Mucosa of stomach (tissue), 1 donor: ENCODE results near the gene TUBB2A.
"Not testable (repeated sequence)": the region's sequence is repeated elsewhere in the genome, so short reads cannot be mapped to it uniquely, and the experiment has no call there.

Experiments
- H3K27me3 ChIP-seq: one replicate; pipeline ENCODE4 v1.7.0; 2013; ENCODE audit warnings: mild to moderate bottlenecking, low read length; ENCODE audit not compliant: control insufficient read depth, insufficient read depth
- H3K36me3 ChIP-seq: one replicate; pipeline ENCODE4 v1.7.0; 2013; ENCODE audit warnings: low read length; ENCODE audit not compliant: control insufficient read depth, insufficient read depth
- H3K4me1 ChIP-seq: one replicate; pipeline ENCODE4 v1.7.0; 2013; ENCODE audit warnings: mild to moderate bottlenecking, low read length; ENCODE audit not compliant: control insufficient read depth, insufficient read depth
- H3K4me3 ChIP-seq: one replicate; pipeline ENCODE4 v1.7.0; 2013; ENCODE audit warnings: low read length
- H3K9ac ChIP-seq: one replicate; pipeline ENCODE4 v1.7.0; 2013; ENCODE audit warnings: mild to moderate bottlenecking, low read length, moderate library complexity
- H3K9me3 ChIP-seq: one replicate; pipeline ENCODE4 v1.7.0; 2013; ENCODE audit warnings: mild to moderate bottlenecking, low read length, moderate library complexity; ENCODE audit not compliant: control insufficient read depth
- donor health status: Pancreatic carcinoma.

The TUBB2A gene

GRCh38 chr6:3194535-3195419 is 37.4 kb upstream of the TUBB2A start:
- H3K4me3 ChIP-seq = no peak overlapping the region
- H3K36me3 ChIP-seq = no peaks in the 10 kb centered on the region
- H3K4me1 ChIP-seq = no peaks in the 10 kb centered on the region
- H3K9me3 ChIP-seq = no peaks in the 10 kb centered on the region
- H3K27me3 ChIP-seq = no peaks in the 10 kb centered on the region
- H3K9ac ChIP-seq = no peak overlapping the region

- no peak overlapping the region for H3K4me3 ChIP-seq
- no peaks in the 10 kb centered on the region for H3K36me3 ChIP-seq
- no peaks in the 10 kb centered on the region for H3K9me3 ChIP-seq
- no peak overlapping the region for H3K9ac ChIP-seq
- no peaks in the 10 kb centered on the region for H3K4me1 ChIP-seq
- peaks cover 3% of the 10 kb centered on the region for H3K27me3 ChIP-seq
These were observed 35.9 kb upstream of the TUBB2A start for GRCh38 chr6:3193102-3193849.

GRCh38 chr6:3190779-3191178 is 33.4 kb upstream of the TUBB2A start:
- Histone ChIP-seq H3K27me3 (peaks cover 9% of the 10 kb centered on the region), H3K36me3 (no peaks in the 10 kb centered on the region), H3K4me3 (no peak overlapping the region), H3K9ac (no peak overlapping the region), H3K4me1 (no peaks in the 10 kb centered on the region), H3K9me3 (no peaks in the 10 kb centered on the region)

GRCh38 chr6:3190056-3190455 is 32.7 kb upstream of the TUBB2A start:
- H3K36me3 ChIP-seq = no peaks in the 10 kb centered on the region
- H3K9me3 ChIP-seq = no peaks in the 10 kb centered on the region
- H3K27me3 ChIP-seq = peaks cover 9% of the 10 kb centered on the region
- H3K4me1 ChIP-seq = no peaks in the 10 kb centered on the region
- H3K4me3 ChIP-seq = no peak overlapping the region
- H3K9ac ChIP-seq = no peak overlapping the region

- not testable (repeated sequence) for H3K4me3 ChIP-seq, H3K36me3 ChIP-seq, H3K9ac ChIP-seq
These were observed 31.8 kb upstream of the TUBB2A start for GRCh38 chr6:3189192-3189591.

GRCh38 chr6:3188262-3188661 is 30.9 kb upstream of the TUBB2A start:
- no peak overlapping the region for H3K9ac ChIP-seq
- H3K4me1 ChIP-seq = no peaks in the 10 kb centered on the region
- no peak overlapping the region for H3K4me3 ChIP-seq
- no peaks in the 10 kb centered on the region for H3K36me3 ChIP-seq
- no peaks in the 10 kb centered on the region for H3K9me3 ChIP-seq
- H3K27me3 ChIP-seq = peaks cover 9% of the 10 kb centered on the region

More at GRCh38 chr6:3189192-3189591, 31.8 kb upstream of the TUBB2A start:
- not testable (repeated sequence) for H3K4me1 ChIP-seq, H3K27me3 ChIP-seq, H3K9me3 ChIP-seq

- Histone ChIP-seq H3K4me3 (no peak overlapping the region), H3K4me1 (no peaks in the 10 kb centered on the region), H3K27me3 (peaks cover 9% of the 10 kb centered on the region), H3K36me3 (no peaks in the 10 kb centered on the region), H3K9me3 (no peaks in the 10 kb centered on the region), H3K9ac (no peak overlapping the region)
These were observed 29.6 kb upstream of the TUBB2A start for GRCh38 chr6:3186974-3187382.

- H3K9me3 ChIP-seq = no peaks in the 10 kb centered on the region
- no peak overlapping the region for H3K4me3 ChIP-seq
- H3K36me3 ChIP-seq = no peaks in the 10 kb centered on the region
- peaks cover 6% of the 10 kb centered on the region for H3K27me3 ChIP-seq
- H3K4me1 ChIP-seq = no peaks in the 10 kb centered on the region
- H3K9ac ChIP-seq = no peak overlapping the region
These were observed 25.7 kb upstream of the TUBB2A start for GRCh38 chr6:3183066-3183465.

GRCh38 chr6:3181105-3181504 is 23.8 kb upstream of the TUBB2A start:
- no peaks in the 10 kb centered on the region for H3K9me3 ChIP-seq
- no peak overlapping the region for H3K9ac ChIP-seq
- H3K36me3 ChIP-seq = no peaks in the 10 kb centered on the region

GRCh38 chr6:3179945-3180344 is 22.6 kb upstream of the TUBB2A start:
- not testable (repeated sequence) for H3K36me3 ChIP-seq, H3K9ac ChIP-seq, H3K4me1 ChIP-seq, H3K9me3 ChIP-seq, H3K27me3 ChIP-seq, H3K4me3 ChIP-seq

More at GRCh38 chr6:3181105-3181504, 23.8 kb upstream of the TUBB2A start:
- H3K4me3 ChIP-seq = no peak overlapping the region
- no peaks in the 10 kb centered on the region for H3K4me1 ChIP-seq
- H3K27me3 ChIP-seq = no peaks in the 10 kb centered on the region

- not testable (repeated sequence) for H3K36me3 ChIP-seq, H3K4me1 ChIP-seq, H3K27me3 ChIP-seq, H3K9me3 ChIP-seq, H3K9ac ChIP-seq, H3K4me3 ChIP-seq
These were observed 21.3 kb upstream of the TUBB2A start for GRCh38 chr6:3178666-3179065.

GRCh38 chr6:3176562-3177355 is 19.4 kb upstream of the TUBB2A start:
- Histone ChIP-seq H3K4me1 (no peaks in the 10 kb centered on the region), H3K9me3 (no peaks in the 10 kb centered on the region), H3K36me3 (no peaks in the 10 kb centered on the region), H3K9ac (no peak overlapping the region), H3K27me3 (no peaks in the 10 kb centered on the region), H3K4me3 (no peak overlapping the region)
